AG09309 (cell line): ENCODE data around the gene LYSMD3.

Experiments used
- DNase-seq: peaks from one replicate; pipeline ENCODE4 v3.0.0-alpha.2; 2010; ENCODE audit warnings: low read depth
- H3K4me3 ChIP-seq: 2 replicates; pipeline ENCODE4 v1.5.1; 2011; ENCODE audit warnings: mild to moderate bottlenecking, low read depth, low read length, moderate library complexity; ENCODE audit not compliant: control insufficient read depth
- TF ChIP-seq, protein P1 (sequence below): IDR thresholded peaks from 2 replicates; pipeline ENCODE4 v1.5.1; 2011; ENCODE audit warnings: mild to moderate bottlenecking, low read depth, low read length, inconsistent platforms; ENCODE audit not compliant: insufficient read depth, control insufficient read depth; ENCODE audit errors: missing control alignments

LYSMD3 gene

DNA sequence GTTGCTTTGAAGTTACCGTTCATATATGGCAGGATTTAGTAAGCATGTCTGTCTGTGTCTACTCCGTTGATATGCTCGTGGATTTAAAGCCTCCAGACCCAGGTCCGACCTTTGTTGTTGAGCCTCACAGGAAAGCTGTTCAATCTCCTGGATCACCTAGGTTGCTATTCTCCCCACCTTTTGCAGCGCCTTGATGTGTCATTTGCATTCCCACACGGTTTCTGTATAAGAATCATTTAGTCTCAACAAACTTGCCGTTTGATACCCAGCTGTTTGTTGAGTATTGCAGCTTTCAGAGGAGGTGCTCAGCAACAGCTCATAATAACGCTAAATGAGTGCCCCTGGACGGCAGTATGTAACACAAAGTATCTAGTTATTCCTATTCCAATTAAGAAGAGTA, 28.0 kb upstream of the LYSMD3 start:
- no peak overlapping the region for H3K4me3 ChIP-seq
- TF ChIP-seq, protein P1, sequence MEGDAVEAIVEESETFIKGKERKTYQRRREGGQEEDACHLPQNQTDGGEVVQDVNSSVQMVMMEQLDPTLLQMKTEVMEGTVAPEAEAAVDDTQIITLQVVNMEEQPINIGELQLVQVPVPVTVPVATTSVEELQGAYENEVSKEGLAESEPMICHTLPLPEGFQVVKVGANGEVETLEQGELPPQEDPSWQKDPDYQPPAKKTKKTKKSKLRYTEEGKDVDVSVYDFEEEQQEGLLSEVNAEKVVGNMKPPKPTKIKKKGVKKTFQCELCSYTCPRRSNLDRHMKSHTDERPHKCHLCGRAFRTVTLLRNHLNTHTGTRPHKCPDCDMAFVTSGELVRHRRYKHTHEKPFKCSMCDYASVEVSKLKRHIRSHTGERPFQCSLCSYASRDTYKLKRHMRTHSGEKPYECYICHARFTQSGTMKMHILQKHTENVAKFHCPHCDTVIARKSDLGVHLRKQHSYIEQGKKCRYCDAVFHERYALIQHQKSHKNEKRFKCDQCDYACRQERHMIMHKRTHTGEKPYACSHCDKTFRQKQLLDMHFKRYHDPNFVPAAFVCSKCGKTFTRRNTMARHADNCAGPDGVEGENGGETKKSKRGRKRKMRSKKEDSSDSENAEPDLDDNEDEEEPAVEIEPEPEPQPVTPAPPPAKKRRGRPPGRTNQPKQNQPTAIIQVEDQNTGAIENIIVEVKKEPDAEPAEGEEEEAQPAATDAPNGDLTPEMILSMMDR: no peak
- DNase-seq: no peak

DNA sequence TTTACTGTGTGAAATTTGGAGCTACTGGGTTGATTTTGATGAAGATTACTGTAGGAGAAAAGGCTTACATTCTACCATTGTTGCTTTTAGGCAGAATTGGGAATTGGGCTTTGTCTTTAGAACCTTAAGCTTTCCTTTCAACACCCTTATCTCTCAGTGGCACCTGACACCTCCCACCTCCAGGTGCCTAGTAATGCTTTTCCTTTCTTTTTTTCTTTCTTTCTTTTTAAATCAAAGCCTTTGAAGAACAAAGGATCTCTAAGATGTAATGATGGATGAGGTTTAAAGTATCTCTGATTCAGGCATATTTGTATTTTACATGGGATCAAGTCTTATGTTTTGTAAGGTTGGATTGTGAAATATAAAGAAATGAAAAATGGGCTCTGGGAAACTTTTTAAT, 26.3 kb upstream of the LYSMD3 start:
- TF ChIP-seq, protein P1: no peak
- no peak for DNase-seq

DNA sequence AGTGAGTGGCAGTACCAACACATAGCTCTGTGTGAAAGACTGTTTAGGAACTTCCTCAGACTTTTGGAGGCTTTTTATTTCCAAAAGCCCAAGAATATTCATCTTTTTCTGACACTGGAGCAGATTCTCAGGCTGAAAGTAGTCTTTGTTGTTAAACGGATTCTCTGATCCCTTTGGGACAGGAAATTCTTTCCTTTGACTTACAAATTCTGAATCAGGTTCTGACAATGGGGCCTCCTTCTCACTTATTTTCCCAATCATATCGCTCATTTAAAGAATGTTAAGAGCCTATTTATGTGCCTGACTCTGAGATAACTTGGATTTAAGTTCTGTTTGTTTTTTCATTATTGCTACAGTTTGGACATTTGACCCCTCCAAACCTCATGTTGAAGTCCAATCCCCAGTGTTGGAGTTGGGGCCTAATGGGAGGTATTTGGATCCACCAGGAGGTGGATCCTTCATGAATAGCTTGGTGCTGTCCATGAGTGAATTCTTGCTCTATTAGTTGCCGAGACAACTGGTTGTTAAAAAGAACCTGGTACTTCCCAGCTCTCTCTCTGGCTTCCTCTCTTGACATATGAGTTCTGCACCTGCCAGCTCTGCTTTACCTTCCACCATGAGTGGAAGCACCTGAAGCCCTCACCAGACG, 25.1 kb upstream of the LYSMD3 start:
- H3K4me3 ChIP-seq: no peak overlapping the region
- TF ChIP-seq, protein P1: no peak
- DNase-seq: no peak

More for the DNA sequence above, 26.3 kb upstream of the LYSMD3 start:
- no peak overlapping the region for H3K4me3 ChIP-seq

DNA sequence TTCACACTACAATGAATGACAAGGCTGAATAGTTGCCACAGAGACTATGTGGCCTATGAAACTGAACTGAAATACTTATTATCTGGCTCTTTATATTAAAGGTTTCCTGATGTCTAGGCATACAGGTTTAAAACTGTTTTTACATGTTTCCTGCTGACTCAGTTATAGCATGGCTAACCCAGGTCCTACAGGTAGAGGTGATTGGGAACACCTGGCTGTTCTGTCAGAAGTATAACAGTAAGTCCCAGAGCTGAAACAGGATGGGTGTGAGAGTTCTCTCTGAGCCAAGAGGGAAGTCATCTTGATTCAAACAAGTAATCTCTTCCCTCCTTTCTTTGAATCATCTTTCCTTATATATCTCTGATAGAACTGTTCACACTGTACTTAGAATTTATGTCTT, 24.3 kb upstream of the LYSMD3 start:
- TF ChIP-seq, protein P1: no peak
- no peak for DNase-seq
- H3K4me3 ChIP-seq: no peak overlapping the region

DNA sequence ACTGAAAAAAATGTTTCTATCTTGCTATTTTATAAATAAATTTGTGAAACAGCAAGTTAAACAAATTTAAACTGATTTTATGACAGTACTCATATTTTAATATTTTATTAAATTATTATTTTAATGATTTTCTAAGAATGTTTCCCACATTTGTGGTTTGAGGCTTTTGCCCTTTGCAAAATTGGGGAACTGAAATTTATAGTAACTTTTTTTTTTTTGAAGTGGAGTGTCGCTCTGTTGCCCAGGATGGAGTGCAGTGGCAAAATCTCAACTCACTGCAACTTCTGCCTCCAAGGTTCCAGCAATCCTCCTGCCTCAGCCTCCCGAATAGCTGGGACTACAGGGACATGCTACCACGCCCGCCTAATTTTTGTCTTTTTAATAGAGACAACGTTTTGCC, 22.0 kb upstream of the LYSMD3 start:
- TF ChIP-seq, protein P1: no peak
- no peak for DNase-seq
- H3K4me3 ChIP-seq: no peak overlapping the region

DNA sequence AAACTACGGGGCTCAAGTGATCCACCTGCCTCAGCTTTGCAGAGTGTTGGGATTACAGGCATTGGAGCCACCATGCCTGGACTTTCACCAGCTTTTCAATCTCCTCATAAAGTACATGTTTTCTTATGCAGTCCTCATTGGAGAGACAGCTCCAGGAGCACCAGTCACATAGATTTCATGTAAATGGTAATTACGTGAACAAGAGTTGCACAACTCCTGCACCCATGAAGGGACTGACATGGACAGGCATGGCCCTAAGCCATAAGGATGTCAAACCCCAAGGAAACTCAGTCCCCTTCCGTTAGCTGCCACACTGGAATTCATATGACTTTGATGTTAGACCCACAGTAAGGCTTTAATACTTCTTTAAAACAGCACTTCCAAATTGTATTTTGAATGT, 21.6 kb upstream of the LYSMD3 start:
- DNase-seq: no peak
- TF ChIP-seq, protein P1: no peak

More for the DNA sequence above, 21.6 kb upstream of the LYSMD3 start:
- H3K4me3 ChIP-seq: no peak overlapping the region
